ENCODE measurements around the gene TUFT1.

DNA sequence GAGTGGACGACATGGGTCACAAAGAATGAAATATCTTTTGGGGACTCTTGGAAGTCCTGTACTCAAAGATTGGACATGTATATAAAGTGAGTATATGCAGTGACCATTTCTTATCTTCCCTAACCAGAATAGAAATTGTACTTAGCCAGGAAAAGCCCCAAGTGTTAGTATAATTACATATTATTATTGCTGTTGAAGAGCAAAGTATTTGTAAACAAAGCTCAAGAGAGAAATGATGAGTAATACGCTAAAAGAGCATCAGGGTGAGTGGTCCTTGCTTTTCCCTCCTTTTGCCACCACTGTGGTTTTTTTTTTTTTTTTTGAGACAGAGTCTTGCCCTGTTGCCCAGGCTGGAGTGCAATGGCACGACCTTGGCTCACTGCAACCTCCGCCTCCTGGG is 35.4 kb upstream of the TUFT1 start:
- TF ChIP-seq, protein P1, sequence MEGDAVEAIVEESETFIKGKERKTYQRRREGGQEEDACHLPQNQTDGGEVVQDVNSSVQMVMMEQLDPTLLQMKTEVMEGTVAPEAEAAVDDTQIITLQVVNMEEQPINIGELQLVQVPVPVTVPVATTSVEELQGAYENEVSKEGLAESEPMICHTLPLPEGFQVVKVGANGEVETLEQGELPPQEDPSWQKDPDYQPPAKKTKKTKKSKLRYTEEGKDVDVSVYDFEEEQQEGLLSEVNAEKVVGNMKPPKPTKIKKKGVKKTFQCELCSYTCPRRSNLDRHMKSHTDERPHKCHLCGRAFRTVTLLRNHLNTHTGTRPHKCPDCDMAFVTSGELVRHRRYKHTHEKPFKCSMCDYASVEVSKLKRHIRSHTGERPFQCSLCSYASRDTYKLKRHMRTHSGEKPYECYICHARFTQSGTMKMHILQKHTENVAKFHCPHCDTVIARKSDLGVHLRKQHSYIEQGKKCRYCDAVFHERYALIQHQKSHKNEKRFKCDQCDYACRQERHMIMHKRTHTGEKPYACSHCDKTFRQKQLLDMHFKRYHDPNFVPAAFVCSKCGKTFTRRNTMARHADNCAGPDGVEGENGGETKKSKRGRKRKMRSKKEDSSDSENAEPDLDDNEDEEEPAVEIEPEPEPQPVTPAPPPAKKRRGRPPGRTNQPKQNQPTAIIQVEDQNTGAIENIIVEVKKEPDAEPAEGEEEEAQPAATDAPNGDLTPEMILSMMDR (IDR thresholded peaks at IDR 0.05; ENCODE audit: poor library complexity) = no peak
- no peak for TF ChIP-seq EZH2 (IDR thresholded peaks at IDR 0.05; ENCODE audit: borderline replicate concordance)
- TF ChIP-seq EZH2phosphoT487 (IDR thresholded peaks at IDR 0.05; ENCODE audit: low read depth, severe bottlenecking, unreplicated experiment) = no peak
